GM23248 (cell line): ENCODE measurements around the gene ADAM10. TPM values are rescaled to one million over a fixed set of nuclear protein-coding genes. Genes with fewer than 3 reads are reported as not detected.

Experiments
- DNase-seq: peaks from one replicate; pipeline ENCODE4 v3.0.0-alpha.2; 2015
- H2AFZ ChIP-seq: fragments of 200-600 bp; sonication (generic); 2 replicates; pipeline ENCODE4 v1.6.1; 2016; ENCODE audit warnings: antibody characterized with exemption
- H3F3A ChIP-seq: fragments of 200-600 bp; sonication (generic); 2 replicates; pipeline ENCODE4 v1.6.1; 2016; ENCODE audit warnings: mild to moderate bottlenecking, antibody characterized with exemption, mixed run types; ENCODE audit not compliant: insufficient read depth
- H3K27ac ChIP-seq: fragments of 200-600 bp; sonication (generic); 2 replicates; pipeline ENCODE4 v1.5.1; 2016; ENCODE audit warnings: mild to moderate bottlenecking
- H3K27me3 ChIP-seq: fragments of 200-600 bp; sonication (generic); replicated peaks from 2 replicates; pipeline ENCODE4 v1.6.1; 2016; ENCODE audit warnings: mild to moderate bottlenecking; ENCODE audit not compliant: insufficient read depth
- H3K36me3 ChIP-seq: fragments of 200-600 bp; sonication (generic); 2 replicates; pipeline ENCODE4 v1.6.1; 2016; ENCODE audit warnings: low read depth, mild to moderate bottlenecking
- H3K4me1 ChIP-seq: fragments of 200-600 bp; sonication (generic); 2 replicates; pipeline ENCODE4 v1.6.1; 2016; ENCODE audit warnings: mild to moderate bottlenecking; ENCODE audit not compliant: insufficient read depth
- H3K4me2 ChIP-seq: fragments of 200-600 bp; sonication (generic); one replicate; pipeline ENCODE4 v1.6.1; 2016; ENCODE audit warnings: mild to moderate bottlenecking; ENCODE audit not compliant: unreplicated experiment
- H3K4me3 ChIP-seq: fragments of 200-600 bp; sonication (generic); 2 replicates; pipeline ENCODE4 v1.5.1; 2016; ENCODE audit warnings: mild to moderate bottlenecking
- H3K79me2 ChIP-seq: fragments of 200-600 bp; sonication (generic); 2 replicates; pipeline ENCODE4 v1.6.1; 2016; ENCODE audit warnings: mild to moderate bottlenecking; ENCODE audit not compliant: insufficient read depth
- H3K9ac ChIP-seq: fragments of 200-600 bp; sonication (generic); 2 replicates; pipeline ENCODE4 v1.6.1; 2016; ENCODE audit warnings: mild to moderate bottlenecking
- H3K9me2 ChIP-seq: fragments of 200-600 bp; sonication (generic); 2 replicates; pipeline ENCODE4 v1.6.1; 2016; ENCODE audit warnings: mixed run types, mild to moderate bottlenecking, moderate library complexity; ENCODE audit not compliant: insufficient read depth
- H3K9me3 ChIP-seq: fragments of 200-600 bp; sonication (generic); one replicate; pipeline ENCODE4 v1.6.1; 2017; ENCODE audit warnings: low read depth
- H4K20me1 ChIP-seq: fragments of 200-600 bp; sonication (generic); 2 replicates; pipeline ENCODE4 v1.6.0; 2016; ENCODE audit not compliant: insufficient read depth
- EZH2 ChIP-seq: fragments of 200-600 bp; sonication (generic); IDR thresholded peaks from 2 replicates; pipeline ENCODE4 v1.6.1; 2018; ENCODE audit warnings: antibody characterized with exemption, mild to moderate bottlenecking; ENCODE audit not compliant: insufficient read depth, poor library complexity, severe bottlenecking
- EZH2phosphoT487 ChIP-seq: fragments of 200-600 bp; sonication (generic); IDR thresholded peaks from 2 replicates; pipeline ENCODE4 v1.6.1; 2018; ENCODE audit warnings: antibody characterized with exemption, moderate library complexity, mild to moderate bottlenecking, low read depth; ENCODE audit not compliant: insufficient read depth
- WGBS, 2 experiments: methylation state at CpG; one replicate each; pipeline ENCODE4 v1.1.6; 2015 to 2017; ENCODE audit warnings: low lambda C conversion rate in 2 of 2, low coverage in 1 of 2; ENCODE audit errors: missing lambda C conversion rate in 2 of 2; 5-methylcytosine and 5-hydroxymethylcytosine counted together
- in situ Hi-C: fragments of 300-500 bp; cut with MboI; formaldehyde crosslinking; loops from 2 replicates; pipeline ENCODE4 v1.15.0; 2020
- polyA plus RNA-seq: library from polyadenylated mRNA; unstranded; fragments of >200 nt; fragmentation: Nextera tagmentation; extraction: Ambion mirVana; gene quantifications from 2 replicates; pipeline ENCODE4 v1.2.1, GENCODE V29; 2016
- total RNA-seq: library from RNA; depleted of rRNA; stranded (reverse); fragments of >200 nt; shearing (Covaris generic); gene quantifications from 2 replicates; pipeline ENCODE4 v1.2.3, GENCODE V29; 2014

The ADAM10 gene
- total and polyA plus RNA-seq, 2 experiments from 2014 or later, result 171 to 190 TPM

GRCh38 chr15:58549785-58550074, 199.8 kb downstream of the ADAM10 start:
- TF ChIP-seq EZH2 (no peak), EZH2phosphoT487 (no peak)
- 97 to 98% methylated on average over 7 of the region's 7 CpGs for WGBS, 2 experiments

GRCh38 chr15:58549013-58549784, 200.3 kb downstream of the ADAM10 start:
- 90 to 93% methylated on average over 12 of the region's 12 CpGs for WGBS, 2 experiments
- H2AFZ ChIP-seq, result no peak overlapping the region
- peaks cover 40% of the 10 kb centered on the region for H3K4me1 ChIP-seq
- DNase-seq, result no peak
- no peaks in the 10 kb centered on the region for H3K9me2 ChIP-seq
- no peaks in the 10 kb centered on the region for H3K36me3 ChIP-seq
- H3K4me3 ChIP-seq, result no peak overlapping the region
- no peak overlapping the region for H3K9ac ChIP-seq
- H4K20me1 ChIP-seq, result no peaks in the 10 kb centered on the region
- H3K27me3 ChIP-seq, result no peaks in the 10 kb centered on the region
- in situ Hi-C loops, result no loop called here
- H3K79me2 ChIP-seq, result no peaks in the 10 kb centered on the region
- no peaks in the 10 kb centered on the region for H3K9me3 ChIP-seq
- peaks cover 22% of the 10 kb centered on the region for H3F3A ChIP-seq
- H3K27ac ChIP-seq, result no peak overlapping the region
- TF ChIP-seq EZH2 (no peak), EZH2phosphoT487 (no peak)
- H3K4me2 ChIP-seq, result no peak overlapping the region

More at GRCh38 chr15:58549785-58550074, 199.8 kb downstream of the ADAM10 start:
- H3K36me3 ChIP-seq, result no peaks in the 10 kb centered on the region
- no peaks in the 10 kb centered on the region for H3K27me3 ChIP-seq
- H3K9me3 ChIP-seq, result no peaks in the 10 kb centered on the region
- no peaks in the 10 kb centered on the region for H3K9me2 ChIP-seq
- in situ Hi-C loops, result no loop called here
- peaks cover 40% of the 10 kb centered on the region for H3K4me1 ChIP-seq
- H3K79me2 ChIP-seq, result no peaks in the 10 kb centered on the region
- peaks cover 22% of the 10 kb centered on the region for H3F3A ChIP-seq
- no peak overlapping the region for H3K4me2 ChIP-seq
- DNase-seq, result no peak
- H4K20me1 ChIP-seq, result no peaks in the 10 kb centered on the region
- no peak overlapping the region for H2AFZ ChIP-seq
- H3K27ac ChIP-seq, result no peak overlapping the region
- H3K9ac ChIP-seq, result no peak overlapping the region
- no peak overlapping the region for H3K4me3 ChIP-seq

GRCh38 chr15:58548308-58549012, 201.0 kb downstream of the ADAM10 start:
- in situ Hi-C loops, result no loop called here
- no peak overlapping the region for H2AFZ ChIP-seq
- no peak overlapping the region for H3K4me2 ChIP-seq
- no peak overlapping the region for H3K4me3 ChIP-seq
- 97% methylated on average over 25 of the region's 26 CpGs for WGBS, 2 experiments
- no peak overlapping the region for H3K9ac ChIP-seq
- H3K79me2 ChIP-seq, result no peaks in the 10 kb centered on the region
- peaks cover 40% of the 10 kb centered on the region for H3K4me1 ChIP-seq
- no peak for DNase-seq
- no peak overlapping the region for H3K27ac ChIP-seq
- no peaks in the 10 kb centered on the region for H3K27me3 ChIP-seq
- H3K9me3 ChIP-seq, result no peaks in the 10 kb centered on the region
- no peaks in the 10 kb centered on the region for H3K36me3 ChIP-seq
- H3K9me2 ChIP-seq, result no peaks in the 10 kb centered on the region
- no peaks in the 10 kb centered on the region for H4K20me1 ChIP-seq
- TF ChIP-seq EZH2, result no peak
- no peak for TF ChIP-seq EZH2phosphoT487
- peaks cover 22% of the 10 kb centered on the region for H3F3A ChIP-seq

- 85 to 92% methylated on average over 9 of the region's 9 CpGs for WGBS, 2 experiments
- H3K27me3 ChIP-seq, result no peaks in the 10 kb centered on the region
- in situ Hi-C loops, result no loop called here
- no peak overlapping the region for H3K4me3 ChIP-seq
- peaks cover 39% of the 10 kb centered on the region for H3K4me1 ChIP-seq
- no peak for TF ChIP-seq EZH2
- TF ChIP-seq EZH2phosphoT487, result no peak
- H3K27ac ChIP-seq, result peak overlapping the region; percentile 56
- no peaks in the 10 kb centered on the region for H3K36me3 ChIP-seq
- no peaks in the 10 kb centered on the region for H4K20me1 ChIP-seq
- H2AFZ ChIP-seq, result no peak overlapping the region
- H3K9ac ChIP-seq, result no peak overlapping the region
- H3K79me2 ChIP-seq, result no peaks in the 10 kb centered on the region
- no peaks in the 10 kb centered on the region for H3K9me2 ChIP-seq
- no peak for DNase-seq
- peaks cover 22% of the 10 kb centered on the region for H3F3A ChIP-seq
- peak overlapping the region; percentile 73 for H3K4me2 ChIP-seq
- no peaks in the 10 kb centered on the region for H3K9me3 ChIP-seq
Observed at GRCh38 chr15:58547628-58548307, 201.7 kb downstream of the ADAM10 start.
